NCI-H1092 (cell line): Measurements from ENCODE around the gene LYVE1.

Experiments
- DNase-seq: peaks from one replicate; lab custom pipeline; 2025; lab: John Stamatoyannopoulos, UW

LYVE1 gene

DNA sequence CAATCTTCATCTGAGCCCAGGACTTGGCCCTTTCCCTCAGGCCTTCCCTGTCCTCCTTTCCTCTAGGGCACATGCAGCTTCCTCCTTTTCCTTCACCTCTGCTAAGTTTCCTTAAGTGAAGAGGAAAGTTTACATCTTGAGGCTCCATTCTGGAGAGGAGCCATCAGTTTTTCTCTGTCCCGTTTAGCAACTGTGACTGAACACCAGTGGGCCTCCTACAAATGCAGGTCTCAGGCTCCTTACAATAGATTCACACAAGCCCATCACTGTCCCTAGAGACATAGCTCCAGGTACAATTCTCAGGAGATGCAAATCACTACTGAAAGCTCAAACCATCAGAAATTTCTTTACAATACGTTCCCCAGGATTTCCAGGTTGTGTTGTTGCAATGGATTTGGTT, 23.3 kb upstream of the LYVE1 start:
- DNase-seq = no peak

DNA sequence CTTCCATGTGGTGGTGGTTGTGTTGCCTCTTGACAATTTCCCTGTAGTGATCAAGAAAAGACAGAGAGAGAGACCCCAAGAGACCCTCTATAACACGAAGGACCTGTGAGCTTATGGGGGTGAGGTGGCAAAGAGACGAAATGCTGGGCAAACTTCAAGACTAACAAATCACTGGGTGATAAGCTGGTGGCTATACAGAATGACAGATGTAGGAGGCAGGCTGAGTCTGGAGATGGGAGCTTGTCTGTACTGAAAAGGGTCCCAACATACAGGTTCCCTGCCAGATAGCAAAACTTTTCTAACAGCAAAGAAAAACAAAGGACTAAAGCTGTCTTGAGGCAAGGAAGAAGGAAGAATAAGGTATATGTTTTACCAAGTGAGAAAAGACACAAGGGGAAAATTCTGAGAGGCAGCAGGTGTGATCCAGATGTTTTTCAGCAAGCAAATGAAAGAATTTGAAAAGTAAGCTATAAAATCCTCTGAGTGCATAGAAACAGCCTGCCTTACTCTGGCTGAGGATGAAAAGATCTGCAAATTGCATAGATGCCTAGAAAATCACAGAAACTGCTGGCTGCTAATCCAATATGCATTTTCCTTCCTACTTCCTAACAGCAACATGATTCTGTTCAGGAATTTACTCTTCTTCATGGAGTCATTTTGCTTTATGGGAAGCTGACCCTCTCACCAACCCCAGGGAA, 21.9 kb upstream of the LYVE1 start:
- no peak for DNase-seq

DNA sequence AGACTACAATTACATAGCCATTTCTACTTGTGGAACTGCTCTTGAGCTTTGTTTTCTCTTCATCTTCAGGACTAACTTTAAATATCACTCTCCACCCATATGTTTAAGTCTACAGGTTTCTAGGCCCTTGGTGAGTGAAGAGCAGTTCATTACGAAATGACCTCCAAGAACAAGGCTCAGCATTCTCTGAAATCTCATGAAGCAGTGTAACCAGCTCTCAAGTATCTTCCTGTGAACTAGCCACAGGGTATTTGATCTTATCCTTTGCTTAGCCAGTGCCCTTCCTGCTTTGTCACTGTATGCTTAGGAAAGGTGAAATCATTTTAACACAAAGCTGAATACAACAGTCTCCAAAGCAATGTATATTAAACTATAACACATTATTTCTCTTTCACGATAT, 20.4 kb upstream of the LYVE1 start:
- no peak for DNase-seq

DNA sequence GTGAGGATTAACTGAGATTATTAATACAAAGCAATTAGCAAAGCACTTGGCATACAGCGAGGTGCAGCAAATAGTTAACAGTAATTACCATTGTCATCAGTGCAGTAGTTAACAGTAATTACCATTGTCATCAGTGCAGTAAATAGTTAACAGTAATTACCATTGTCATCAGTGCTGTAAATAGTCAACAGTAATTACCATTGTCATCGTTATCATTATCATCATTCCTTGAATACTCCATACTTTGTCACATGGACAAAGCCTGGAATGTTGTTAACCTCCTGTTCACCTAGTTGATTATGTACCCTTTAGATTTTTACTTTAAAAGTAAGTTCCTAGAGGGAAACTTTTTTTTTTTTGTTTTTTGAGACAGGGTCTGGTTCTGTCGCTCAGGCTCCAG, 19.5 kb upstream of the LYVE1 start:
- DNase-seq = no peak

DNA sequence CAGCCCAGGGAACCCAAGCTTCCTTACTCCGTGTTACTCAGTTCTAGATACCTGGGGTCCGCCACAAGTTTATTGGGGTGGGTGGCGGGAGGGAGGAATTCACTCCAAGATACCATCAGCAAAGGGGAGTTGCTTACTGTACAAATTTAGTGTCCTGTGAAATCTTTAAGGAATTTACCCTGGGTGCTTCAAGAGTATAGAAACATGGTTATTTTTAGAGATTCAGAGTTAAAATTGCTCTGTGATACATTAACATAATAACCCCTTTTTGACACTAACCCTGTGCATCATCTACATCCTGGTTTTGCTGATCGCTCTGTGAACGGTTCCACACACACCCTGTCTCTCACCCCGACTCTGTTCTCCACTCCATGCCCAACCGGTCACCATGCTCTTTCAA, 18.9 kb upstream of the LYVE1 start:
- DNase-seq = no peak

DNA sequence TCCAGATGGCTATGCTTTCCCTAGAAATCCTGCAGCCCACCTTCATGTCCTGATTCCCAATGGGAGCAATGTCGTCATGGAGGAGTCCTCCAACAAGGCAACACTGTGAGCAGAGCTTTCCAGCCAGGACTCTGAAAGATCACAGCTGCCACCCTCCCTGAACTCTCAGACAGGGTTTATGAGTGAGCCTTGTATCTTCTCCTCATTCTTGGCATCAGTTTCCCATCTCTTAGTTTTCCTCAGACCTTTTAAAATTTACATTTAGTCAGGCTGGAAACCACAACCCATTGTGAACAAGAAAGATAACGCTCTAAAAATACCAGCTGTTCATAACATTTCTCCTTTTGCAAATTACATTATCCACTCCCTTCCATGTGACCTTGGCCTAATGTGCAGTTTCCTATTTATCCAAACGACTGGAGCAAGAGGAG, 15.6 kb upstream of the LYVE1 start:
- DNase-seq = no peak

- DNase-seq = no peak
Observed at GRCh38 chr11:10581481-10582019, 13.1 kb upstream of the LYVE1 start.

DNA sequence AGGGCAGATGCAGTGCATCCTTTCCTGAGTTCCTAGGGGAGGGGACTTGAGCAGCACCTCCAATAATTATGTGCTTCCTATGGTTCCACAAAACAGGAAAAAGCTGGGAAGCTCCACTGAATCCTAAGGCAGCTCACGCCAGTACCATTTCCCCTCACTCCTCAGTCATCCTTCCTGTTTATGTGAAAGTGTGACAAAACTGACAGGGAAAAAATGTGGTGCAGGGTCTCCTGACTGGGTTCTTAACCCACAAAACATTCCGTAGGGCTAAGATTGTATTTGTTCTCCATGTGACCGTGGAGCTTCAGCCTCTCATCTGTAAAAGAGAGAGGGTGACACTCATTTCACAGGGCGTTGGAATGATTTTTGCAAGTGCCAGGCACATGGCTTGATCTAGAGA, 12.2 kb upstream of the LYVE1 start:
- no peak for DNase-seq

DNA sequence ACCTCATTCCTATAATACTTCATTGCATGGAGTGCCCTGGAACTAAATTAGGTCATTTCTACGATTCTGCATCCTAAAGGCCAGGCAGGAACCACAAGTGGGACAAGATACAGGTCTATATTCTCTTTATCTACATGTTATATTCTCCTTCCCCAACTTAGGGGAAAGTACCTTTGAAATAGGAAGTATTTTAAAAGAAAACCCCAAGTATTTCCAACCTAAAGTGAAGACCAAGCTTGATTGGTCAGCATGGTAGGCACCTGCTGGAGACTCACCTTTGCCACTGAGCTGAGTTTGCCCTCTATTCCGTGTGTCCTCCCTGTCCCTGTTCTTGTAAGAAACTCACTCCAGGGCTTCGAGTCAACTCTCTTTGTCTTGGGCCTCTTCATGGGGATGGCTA, 11.2 kb upstream of the LYVE1 start:
- DNase-seq = no peak

GRCh38 chr11:10576035-10576398, 7.6 kb upstream of the LYVE1 start:
- DNase-seq = no peak

DNA sequence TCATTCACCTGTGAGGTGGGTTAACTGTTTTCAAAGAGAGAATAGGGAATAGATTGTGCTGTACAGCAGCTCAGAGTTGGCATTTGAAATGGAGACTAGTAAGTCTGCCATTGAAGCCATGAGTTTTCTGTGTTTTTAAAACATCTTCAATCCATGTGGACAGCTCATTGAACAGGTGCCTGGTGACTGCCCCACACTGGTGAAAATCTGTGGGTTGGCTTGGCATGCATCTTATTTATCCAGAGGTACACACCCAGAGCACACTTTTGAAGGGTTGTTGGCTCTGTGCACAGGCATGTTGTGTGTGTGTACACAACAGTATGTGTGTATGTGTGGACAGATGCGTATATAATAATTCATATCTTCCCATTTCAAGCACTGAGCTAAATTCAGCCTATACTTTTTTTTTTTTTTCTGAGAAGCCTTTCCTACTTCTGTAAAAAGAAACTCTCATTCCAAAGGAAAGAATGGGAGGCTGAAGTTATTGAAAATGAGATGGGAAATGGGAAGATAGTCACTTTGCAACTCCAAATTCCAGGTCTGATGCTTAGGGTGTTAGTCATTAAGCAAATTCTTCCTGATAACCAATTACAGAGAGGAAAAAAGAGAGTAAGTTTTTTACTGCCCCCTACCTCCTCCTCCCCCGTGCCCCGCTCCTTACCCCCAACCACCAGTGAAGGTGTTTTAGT, 7.0 kb upstream of the LYVE1 start:
- no peak for DNase-seq

GRCh38 chr11:10573556-10573955, 5.1 kb upstream of the LYVE1 start:
- DNase-seq = no peak

DNA sequence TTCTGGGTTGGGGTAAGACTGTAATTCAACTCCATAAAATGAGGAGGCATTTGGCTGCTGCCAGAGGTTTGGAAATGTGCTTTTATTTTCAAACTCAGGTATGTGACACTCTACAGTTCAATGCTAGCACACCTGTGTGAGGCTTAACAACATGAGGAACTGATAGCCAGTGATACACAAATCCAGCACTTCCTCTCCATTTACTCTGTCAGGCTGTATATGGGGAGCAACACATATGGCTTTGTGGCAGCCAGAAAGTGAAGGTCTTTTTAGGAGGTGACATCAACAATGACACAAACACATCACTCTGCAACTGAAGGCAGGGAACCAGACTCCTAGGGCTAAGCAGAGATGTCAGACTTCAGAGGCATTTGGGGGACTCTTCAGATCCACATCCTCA, 4.6 kb upstream of the LYVE1 start:
- DNase-seq = no peak

DNA sequence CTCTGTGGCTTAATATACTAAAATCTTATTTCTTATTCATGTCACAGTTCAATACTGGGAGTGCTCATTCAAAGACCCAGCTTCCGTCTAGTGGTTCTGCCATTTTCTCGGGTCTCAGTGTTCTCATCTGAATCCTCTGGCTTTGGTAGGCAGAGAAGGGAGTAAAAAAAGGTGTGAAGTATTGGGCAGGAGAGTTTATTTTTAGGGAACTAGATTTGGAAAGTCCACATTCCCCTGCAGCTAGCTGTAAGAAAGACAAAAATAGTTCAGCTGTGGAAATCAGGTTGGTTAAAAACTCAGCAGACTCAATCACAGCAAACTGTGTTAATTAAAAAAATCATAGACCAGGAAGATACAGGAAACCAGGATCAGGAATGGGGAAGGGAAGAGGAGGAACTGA, 4.1 kb upstream of the LYVE1 start:
- DNase-seq = no peak

DNA sequence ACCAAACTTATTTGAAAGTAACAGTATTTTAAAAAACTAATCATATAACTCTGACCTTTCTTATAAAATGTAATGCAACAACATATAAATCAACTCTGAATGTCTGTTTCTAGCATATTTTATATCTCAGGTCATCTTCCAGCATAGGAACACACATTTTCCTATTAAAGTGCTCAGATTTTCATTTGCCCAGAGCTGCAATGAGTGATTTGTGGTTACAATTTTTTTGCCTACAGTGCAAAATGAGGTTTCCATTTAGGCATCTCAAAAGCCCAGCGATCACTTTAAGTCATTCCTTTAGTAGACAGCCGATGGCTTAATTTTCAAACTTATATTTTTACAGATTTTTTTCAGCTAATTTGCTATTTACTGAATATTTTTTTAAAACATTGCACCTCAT, 1.0 kb downstream of the LYVE1 start:
- DNase-seq = no peak

DNA sequence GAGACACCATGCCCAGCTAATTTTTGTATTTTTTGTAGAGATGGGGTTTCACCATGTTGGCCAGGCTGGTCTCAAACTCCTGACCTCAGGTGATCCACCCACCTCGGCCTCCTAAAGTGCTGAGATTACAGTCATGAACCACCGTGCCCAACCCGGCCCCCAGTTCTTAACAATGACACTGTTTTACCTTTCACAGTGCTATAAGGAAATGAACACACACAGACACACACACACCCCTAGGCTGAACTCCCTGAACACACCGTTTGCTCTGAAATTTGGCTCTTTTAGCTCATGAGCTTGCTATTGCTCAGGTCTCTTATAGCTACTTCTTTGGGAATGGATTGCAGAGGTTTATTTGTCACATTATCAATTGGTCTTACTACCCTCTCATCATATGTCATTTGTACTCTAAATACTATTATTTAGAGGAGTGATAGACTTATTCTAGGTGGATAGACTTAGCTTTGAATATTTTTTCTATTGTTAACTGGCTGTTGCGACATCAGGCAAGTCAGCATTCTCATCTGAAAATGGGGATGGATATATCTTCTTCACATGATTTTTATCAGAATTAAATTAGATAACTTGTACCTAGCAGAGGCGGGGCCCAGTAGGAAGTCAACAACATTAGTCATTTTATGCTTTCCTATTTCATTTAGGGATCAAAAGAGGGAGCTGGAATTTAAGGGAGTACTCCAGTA, 2.1 kb downstream of the LYVE1 start:
- DNase-seq = no peak

GRCh38 chr11:10565493-10565892, 3.0 kb downstream of the LYVE1 start:
- no peak for DNase-seq

DNA sequence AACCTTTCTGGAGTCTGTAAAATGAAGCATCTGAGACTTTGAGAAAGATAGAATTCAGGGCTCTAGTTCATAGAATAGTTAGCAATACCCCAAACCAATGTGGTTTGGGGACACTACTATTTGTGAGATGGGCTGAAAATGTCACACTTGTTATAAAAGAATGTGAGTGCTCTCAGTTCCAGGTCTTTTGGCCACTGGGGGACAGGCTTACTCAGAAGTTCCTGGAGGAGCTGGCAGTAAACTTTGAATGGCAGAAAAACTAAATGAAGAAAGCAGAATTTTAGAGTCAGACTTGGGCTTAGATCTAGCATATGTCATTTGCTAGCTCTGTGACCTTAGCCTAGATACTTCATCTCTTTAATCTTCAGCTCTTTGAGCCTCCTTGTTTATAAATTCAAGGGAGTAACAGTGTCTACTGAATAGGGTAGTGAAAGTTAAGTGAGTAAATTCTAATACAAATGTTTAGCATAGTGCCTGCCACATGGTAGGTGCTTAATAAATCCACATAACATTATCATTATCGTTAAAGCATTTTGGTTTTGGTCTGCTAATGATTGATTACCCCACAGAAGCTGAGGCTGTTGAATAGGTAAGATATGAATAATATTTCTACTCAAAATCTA, 3.7 kb downstream of the LYVE1 start:
- no peak for DNase-seq

GRCh38 chr11:10564030-10564429, 4.4 kb downstream of the LYVE1 start:
- no peak for DNase-seq

GRCh38 chr11:10561947-10562346, 6.5 kb downstream of the LYVE1 start:
- DNase-seq = no peak

DNA sequence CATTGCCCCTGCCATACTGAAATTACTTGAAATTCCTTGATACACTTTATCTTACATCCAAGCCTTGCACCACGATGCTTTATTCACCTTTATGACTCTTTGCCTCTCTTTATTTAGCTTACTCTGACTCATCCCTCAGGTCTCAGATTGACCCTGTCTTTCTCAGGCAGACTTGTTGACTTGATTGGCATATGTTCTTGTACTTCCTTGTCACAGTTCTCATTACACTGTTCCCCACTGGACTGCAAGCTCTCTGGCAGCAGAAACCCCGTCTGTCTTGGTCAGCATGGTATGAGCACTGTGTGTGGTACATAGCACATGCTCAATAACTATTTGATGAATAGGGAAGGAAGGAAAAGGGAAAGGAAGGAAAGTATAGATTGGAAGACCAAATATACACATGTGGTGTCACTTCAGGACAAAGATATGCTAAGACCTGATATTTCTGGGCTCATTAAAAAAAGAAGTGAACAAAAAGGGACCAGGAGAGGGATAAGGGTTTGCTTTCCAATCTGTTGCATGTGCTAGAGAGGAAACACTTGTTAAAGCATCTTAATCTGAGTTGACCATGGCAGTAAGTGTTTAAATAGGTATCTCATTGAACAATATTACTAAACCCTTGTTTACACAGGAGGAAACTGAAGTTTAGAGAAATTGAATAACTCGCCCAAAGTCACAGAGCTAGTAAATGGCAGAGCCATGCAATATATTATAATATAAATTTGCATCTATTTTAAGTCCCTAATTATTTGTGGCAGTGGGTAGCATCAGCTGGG, 7.2 kb downstream of the LYVE1 start:
- DNase-seq = no peak

- no peak for DNase-seq
Observed at GRCh38 chr11:10558288-10558687, 10.2 kb downstream of the LYVE1 start.
